ENCODE results near the gene ADD1.

- TF ChIP-seq CTCF (IDR thresholded peaks at IDR 0.05), result no peak
- no peak for TF ChIP-seq POLR2AphosphoS5 (IDR thresholded peaks at IDR 0.05)
- no peak for TF ChIP-seq POLR2A (IDR thresholded peaks at IDR 0.05; ENCODE audit: low read depth)
- TF ChIP-seq EP300 (IDR thresholded peaks at IDR 0.05), result no peak
Measured at GRCh38 chr4:2968381-2968780, 124.7 kb downstream of the ADD1 start.
